Transverse colon (tissue), 4 donors: ENCODE results near the gene ALK. TPM values are rescaled to one million over a fixed set of nuclear protein-coding genes. Genes with fewer than 3 reads are reported as not detected.

Source experiments
- DNase-seq: peaks from one replicate; pipeline ENCODE4 v3.0.0-alpha.2; 2019
- H3K27ac ChIP-seq, 4 donors: fragments of 200-600 bp; sonication (generic); 2 replicates each; pipeline ENCODE4 v1.5.1; 2016 to 2018; ENCODE audit warnings: inconsistent platforms in 4 of 4
- H3K27me3 ChIP-seq: fragments of 200-600 bp; sonication (generic); 2 replicates; pipeline ENCODE4 v1.5.1; 2017; ENCODE audit warnings: inconsistent platforms
- H3K36me3 ChIP-seq, 4 donors: fragments of 200-600 bp; sonication (generic); 2 replicates each; pipeline ENCODE4 v1.5.1; 2017 to 2019; ENCODE audit warnings: inconsistent platforms in 4 of 4
- H3K4me1 ChIP-seq, 4 donors: fragments of 200-600 bp; sonication (generic); 2 replicates each; pipeline ENCODE4 v1.5.1; 2017 to 2020; ENCODE audit warnings: inconsistent platforms in 4 of 4
- H3K4me3 ChIP-seq, 4 donors: fragments of 200-600 bp; sonication (generic); 1 replicate in 1 of 4; 2 replicates in 3 of 4; pipeline versions ENCODE4 v1.5.1 to v1.6.1; 2017 to 2019; ENCODE audit warnings: inconsistent platforms in 4 of 4
- H3K9me3 ChIP-seq, 2 donors: fragments of 200-600 bp; sonication (generic); 2 replicates each; pipeline ENCODE4 v1.5.1; 2017 to 2019; ENCODE audit warnings: inconsistent platforms in 2 of 2
- EP300 ChIP-seq: sonication (generic); formaldehyde crosslinking; IDR thresholded peaks from one replicate; pipeline ENCODE4 v1.6.1; 2017; ENCODE audit warnings: antibody characterized with exemption, low read depth
- POLR2A ChIP-seq: fragments of 450-650 bp; IDR thresholded peaks from one replicate; pipeline ENCODE4 v1.6.1; 2016; ENCODE audit warnings: antibody characterized with exemption, mild to moderate bottlenecking, moderate library complexity
- POLR2AphosphoS5 ChIP-seq, 3 donors: sonication (generic); formaldehyde crosslinking; IDR thresholded peaks; one replicate each; pipeline ENCODE4 v1.6.1; 2016; ENCODE audit warnings: antibody characterized with exemption in 3 of 3
- WGBS, 2 donors: methylation state at CpG; one replicate each; pipeline ENCODE4 v1.1.5; 2018; ENCODE audit warnings: low coverage in 1 of 2; 5-methylcytosine and 5-hydroxymethylcytosine counted together
- in situ Hi-C, 4 donors: fragments of 200-750 bp; cut with MboI; loops; one replicate each; pipeline versions ENCODE4 v1.15.0 to v1.15.1; 2017; ENCODE audit warnings: low sequenced_read_pairs in 3 of 4, low pct_ligation_motif_present in 1 of 4, low pct_unique_long_range_greater_than_20kb in 1 of 4
- intact Hi-C: fragments of 100-400 bp; cut with DNase I; formaldehyde crosslinking; loops from one replicate; pipeline ENCODE4 v1.15.1; 2023; ENCODE audit warnings: low total_unique reads
- total RNA-seq, 4 donors: library from RNA; depleted of rRNA; stranded (reverse); fragments of >200 nt; gene quantifications; one replicate each; pipeline ENCODE4 v1.1.0, GENCODE V29; 2016
- TF ChIP-seq, protein P1 (sequence below), 5 experiments: fragments of 200-600 bp in 3 of 5; fragments of 450-650 bp in 2 of 5; sonication (generic) in 3 of 5; IDR thresholded peaks; 1 replicate in 2 of 5; 2 replicates in 3 of 5; pipeline ENCODE4 v1.5.1; 2016 to 2017; ENCODE audit warnings: antibody characterized with exemption in 5 of 5, inconsistent platforms in 3 of 5, mild to moderate bottlenecking in 2 of 5, moderate library complexity in 1 of 5

Gene ALK
- total RNA-seq, 4 donors from 2014 or later, result 0.32 to 0.82 TPM; not detected in 2

DNA sequence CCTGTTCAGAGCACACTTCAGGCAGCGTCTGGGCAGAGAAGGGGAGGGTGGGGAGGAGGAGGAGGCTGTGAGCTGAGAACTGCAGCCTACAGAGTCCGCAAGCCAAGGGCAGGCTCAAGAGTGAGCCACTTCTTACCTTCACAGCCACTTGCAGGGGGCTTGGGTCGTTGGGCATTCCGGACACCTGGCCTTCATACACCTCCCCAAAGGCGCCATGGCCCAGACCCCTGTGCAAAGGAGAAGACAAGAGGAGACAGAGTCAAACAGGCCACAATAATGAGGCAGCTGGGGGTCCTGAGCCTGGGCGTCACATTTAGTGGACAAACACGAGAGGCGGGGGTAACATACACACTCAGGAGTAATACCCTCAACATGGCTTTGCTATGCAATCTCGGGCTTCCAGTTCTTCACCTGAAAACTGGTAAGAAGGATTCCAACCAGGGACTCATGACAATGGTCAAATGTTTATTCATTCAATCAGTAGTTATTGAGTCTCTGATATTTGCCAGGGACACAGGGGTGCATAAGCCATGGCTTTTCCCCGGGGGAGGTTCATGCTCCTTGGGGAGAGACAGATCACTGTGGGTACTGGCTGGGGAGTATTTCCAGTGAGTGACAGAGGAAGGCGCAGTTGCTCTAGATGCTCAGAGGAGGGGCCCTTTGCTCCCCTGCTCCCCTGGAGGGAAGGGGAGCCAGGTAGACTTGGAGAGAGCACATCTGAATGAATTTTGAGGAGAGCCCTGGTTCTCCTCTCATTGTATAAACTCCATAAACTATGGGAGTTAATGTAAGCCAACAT, 698.8 kb downstream of the ALK start:
- 83 to 85% methylated on average over 2 to 11 of the region's 11 CpGs for WGBS, 2 donors

DNA sequence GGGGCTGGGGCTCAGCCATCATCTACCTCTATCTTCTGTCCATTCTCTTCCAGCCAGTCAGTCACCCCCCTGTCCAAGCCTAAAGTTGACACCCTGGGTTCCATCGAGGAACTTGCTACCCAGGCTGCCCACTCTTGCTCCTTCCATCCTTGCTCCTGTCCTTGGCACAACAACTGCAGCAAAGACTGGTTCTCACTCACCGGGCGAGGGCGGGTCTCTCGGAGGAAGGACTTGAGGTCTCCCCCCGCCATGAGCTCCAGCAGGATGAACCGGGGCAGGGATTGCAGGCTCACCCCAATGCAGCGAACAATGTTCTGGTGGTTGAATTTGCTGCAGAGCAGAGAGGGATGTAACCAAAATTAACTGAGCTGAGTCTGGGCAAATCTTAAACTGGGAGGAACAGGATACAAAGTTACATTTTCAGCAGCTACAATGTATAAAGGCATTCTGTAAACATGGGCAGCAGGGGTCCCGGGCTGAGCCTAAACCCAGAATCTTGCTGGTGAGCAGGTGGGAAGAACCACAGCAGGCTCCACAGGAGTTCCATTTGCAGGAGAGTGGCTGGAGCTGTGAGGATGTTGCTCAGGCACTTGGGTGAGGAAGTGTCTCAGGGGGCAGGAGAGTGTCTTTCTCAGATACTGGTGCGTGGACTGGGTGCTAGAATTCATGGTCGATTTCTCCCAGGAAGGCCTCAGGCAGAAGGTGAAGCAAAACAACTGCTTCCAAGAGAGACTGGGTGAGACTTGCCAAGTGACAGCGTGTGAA, 700.7 kb downstream of the ALK start:
- no peaks in the 10 kb centered on the region for H3K4me1 ChIP-seq
- no peaks in the 10 kb centered on the region for H3K36me3 ChIP-seq
- WGBS, 2 donors, result 90 to 100% methylated on average over 1 to 12 of the region's 12 CpGs
- H3K27ac ChIP-seq, result no peak overlapping the region
- no peak for TF ChIP-seq POLR2AphosphoS5 (IDR thresholded peaks at IDR 0.05)
- TF ChIP-seq, protein P1, sequence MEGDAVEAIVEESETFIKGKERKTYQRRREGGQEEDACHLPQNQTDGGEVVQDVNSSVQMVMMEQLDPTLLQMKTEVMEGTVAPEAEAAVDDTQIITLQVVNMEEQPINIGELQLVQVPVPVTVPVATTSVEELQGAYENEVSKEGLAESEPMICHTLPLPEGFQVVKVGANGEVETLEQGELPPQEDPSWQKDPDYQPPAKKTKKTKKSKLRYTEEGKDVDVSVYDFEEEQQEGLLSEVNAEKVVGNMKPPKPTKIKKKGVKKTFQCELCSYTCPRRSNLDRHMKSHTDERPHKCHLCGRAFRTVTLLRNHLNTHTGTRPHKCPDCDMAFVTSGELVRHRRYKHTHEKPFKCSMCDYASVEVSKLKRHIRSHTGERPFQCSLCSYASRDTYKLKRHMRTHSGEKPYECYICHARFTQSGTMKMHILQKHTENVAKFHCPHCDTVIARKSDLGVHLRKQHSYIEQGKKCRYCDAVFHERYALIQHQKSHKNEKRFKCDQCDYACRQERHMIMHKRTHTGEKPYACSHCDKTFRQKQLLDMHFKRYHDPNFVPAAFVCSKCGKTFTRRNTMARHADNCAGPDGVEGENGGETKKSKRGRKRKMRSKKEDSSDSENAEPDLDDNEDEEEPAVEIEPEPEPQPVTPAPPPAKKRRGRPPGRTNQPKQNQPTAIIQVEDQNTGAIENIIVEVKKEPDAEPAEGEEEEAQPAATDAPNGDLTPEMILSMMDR (IDR thresholded peaks at IDR 0.05), result no peak
- TF ChIP-seq POLR2A, result no peak
- no peak for TF ChIP-seq EP300
- intact Hi-C loops (no loop called here), in situ Hi-C loops (loop anchor here in 2 of 4 donors (25.0 kb wide), 2 partner anchors 383 to 633 kb away; no protein-coding TSS in a partner anchor)
- H3K27me3 ChIP-seq, result no peaks in the 10 kb centered on the region
- H3K9me3 ChIP-seq, result no peaks in the 10 kb centered on the region
- no peak overlapping the region for H3K4me3 ChIP-seq
- DNase-seq, result no peak

More for the DNA sequence above, 698.8 kb downstream of the ALK start:
- intact Hi-C loops, result no loop called here
- no peak for DNase-seq
- no peak overlapping the region for H3K4me3 ChIP-seq
- no peaks in the 10 kb centered on the region for H3K4me1 ChIP-seq
- TF ChIP-seq POLR2A (no peak), EP300 (no peak), POLR2AphosphoS5 (IDR thresholded peaks at IDR 0.05) (no peak)
- TF ChIP-seq, protein P1 (IDR thresholded peaks at IDR 0.05), result no peak
- no peaks in the 10 kb centered on the region for H3K36me3 ChIP-seq
- H3K27me3 ChIP-seq, result no peaks in the 10 kb centered on the region
- in situ Hi-C loops, result loop anchor here in 2 of 4 donors (25.0 kb wide), 2 partner anchors 385 to 635 kb away; no protein-coding TSS in a partner anchor
- no peaks in the 10 kb centered on the region for H3K9me3 ChIP-seq
- no peak overlapping the region for H3K27ac ChIP-seq

DNA sequence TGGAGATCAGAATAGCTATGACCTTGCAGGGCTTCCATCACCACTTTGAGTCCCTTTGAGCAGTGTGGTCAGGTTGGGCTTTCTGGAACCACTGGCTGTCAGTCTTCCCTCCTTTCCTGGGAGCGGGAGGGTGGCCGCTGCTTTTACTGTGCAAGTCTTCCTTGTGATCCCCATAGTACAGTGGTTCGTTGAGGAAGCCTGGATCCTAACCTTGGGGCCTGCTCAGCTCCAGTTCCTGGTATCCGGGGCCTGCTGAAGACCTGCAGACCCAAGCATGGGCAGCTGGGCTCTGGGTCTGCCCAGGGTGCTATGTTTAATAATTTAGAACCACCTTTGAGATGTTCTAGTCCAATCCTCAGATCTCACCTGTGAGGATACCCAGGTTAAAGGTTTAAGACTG, 702.0 kb downstream of the ALK start:
- H3K4me1 ChIP-seq, result no peaks in the 10 kb centered on the region
- no peaks in the 10 kb centered on the region for H3K27me3 ChIP-seq
- 84% methylated on average over 4 of the region's 4 CpGs; no CpG with 5 or more reads in 1 of the 2 donors for WGBS, 2 donors
- in situ Hi-C loops, result loop anchor here in 2 of 4 donors (25.0 kb wide), 2 partner anchors 382 to 632 kb away; no protein-coding TSS in a partner anchor
- DNase-seq, result no peak
- H3K27ac ChIP-seq, result no peak overlapping the region
- TF ChIP-seq, protein P1 (IDR thresholded peaks at IDR 0.05), result no peak
- TF ChIP-seq POLR2A (no peak), POLR2AphosphoS5 (IDR thresholded peaks at IDR 0.05) (no peak), EP300 (no peak)
- no peaks in the 10 kb centered on the region for H3K9me3 ChIP-seq
- intact Hi-C loops, result no loop called here
- H3K4me3 ChIP-seq, result no peak overlapping the region
- H3K36me3 ChIP-seq, result no peaks in the 10 kb centered on the region

DNA sequence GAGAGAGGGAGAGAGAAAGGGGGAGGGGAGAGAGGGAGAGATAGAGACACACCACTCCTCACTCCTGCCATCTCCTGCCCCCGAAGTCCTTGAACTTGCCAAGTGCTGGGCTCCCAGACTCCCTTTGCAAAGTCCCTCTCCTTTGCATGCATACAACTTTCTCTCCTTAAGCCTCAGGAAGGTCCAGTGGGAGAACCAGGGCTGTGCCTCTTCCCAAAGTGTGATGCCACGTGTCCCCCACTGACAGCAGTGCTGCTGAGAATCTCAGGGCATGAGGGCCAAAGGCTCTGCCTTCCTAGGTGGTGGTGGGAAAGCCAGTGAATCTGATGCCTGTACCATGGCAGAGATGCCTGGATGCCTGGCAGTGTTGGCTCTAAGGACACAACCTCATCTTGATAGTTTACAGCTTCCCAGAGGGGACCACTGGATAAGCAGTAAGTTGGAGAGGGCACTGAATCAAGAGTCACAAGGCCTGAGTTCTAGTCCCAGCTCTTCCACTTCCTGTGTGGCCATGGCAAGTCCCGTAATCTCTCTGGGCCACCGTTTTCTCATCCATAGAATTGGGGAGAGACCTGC, 702.7 kb downstream of the ALK start:
- Histone ChIP-seq H3K27ac (no peak overlapping the region), H3K4me3 (no peak overlapping the region), H3K4me1 (no peaks in the 10 kb centered on the region), H3K36me3 (no peaks in the 10 kb centered on the region), H3K27me3 (no peaks in the 10 kb centered on the region), H3K9me3 (no peaks in the 10 kb centered on the region)
- in situ Hi-C loops, result loop anchor here in 2 of 4 donors (25.0 kb wide), 2 partner anchors 381 to 631 kb away; no protein-coding TSS in a partner anchor
- DNase-seq, result no peak
- intact Hi-C loops, result no loop called here
- TF ChIP-seq EP300 (no peak), POLR2A (no peak), POLR2AphosphoS5 (IDR thresholded peaks at IDR 0.05) (no peak)
- TF ChIP-seq, protein P1 (IDR thresholded peaks at IDR 0.05), result no peak
- 75 to 76% methylated on average over 1 to 4 of the region's 4 CpGs for WGBS, 2 donors
